ENCODE measurements around the gene HHIPL2.

The HHIPL2 gene

DNA sequence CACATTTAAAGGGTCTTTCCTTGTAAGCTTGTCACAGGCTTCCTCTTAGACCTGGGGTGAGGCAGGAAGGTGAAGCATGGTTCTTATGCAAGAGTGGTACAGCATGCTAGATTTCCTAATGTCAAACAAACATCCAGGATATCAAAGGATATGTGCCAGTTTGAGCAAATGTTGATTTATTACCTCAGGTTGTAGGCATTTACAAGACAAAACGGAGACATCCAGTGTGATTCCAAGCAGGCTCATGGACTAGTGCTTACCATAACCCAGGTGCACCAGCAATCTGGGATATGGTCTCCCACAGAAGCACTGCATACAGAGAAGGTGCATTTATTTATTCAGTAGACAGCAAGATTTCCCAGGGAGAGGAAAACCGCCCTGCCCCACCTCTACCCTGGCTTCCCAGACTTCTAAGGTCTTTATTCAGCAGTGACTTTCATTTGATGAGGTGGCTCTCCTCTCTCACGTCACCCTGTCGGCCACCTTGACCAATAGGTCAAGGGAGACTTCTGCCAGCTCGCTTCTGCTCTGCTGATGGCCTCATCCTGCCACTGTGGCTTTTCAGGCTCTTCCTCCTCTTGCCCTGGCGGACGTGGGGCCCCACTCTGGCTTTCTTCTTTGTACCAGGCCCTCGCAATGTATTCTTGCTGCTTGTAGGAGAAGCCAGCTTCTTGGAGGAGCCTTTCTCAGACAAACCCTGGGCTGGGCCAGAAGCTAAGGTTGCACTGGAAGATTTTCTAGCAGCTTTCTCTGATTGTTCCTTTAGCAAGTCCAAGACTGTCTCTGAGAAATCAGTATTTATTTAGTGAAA lies 25.6 kb downstream of the HHIPL2 start:
- TF ChIP-seq GATA3 (IDR thresholded peaks at IDR 0.05; ENCODE audit: low read depth, low read length) (no peak), GATA2 (IDR thresholded peaks at IDR 0.05; ENCODE audit: low read depth, low read length) (no peak)

DNA sequence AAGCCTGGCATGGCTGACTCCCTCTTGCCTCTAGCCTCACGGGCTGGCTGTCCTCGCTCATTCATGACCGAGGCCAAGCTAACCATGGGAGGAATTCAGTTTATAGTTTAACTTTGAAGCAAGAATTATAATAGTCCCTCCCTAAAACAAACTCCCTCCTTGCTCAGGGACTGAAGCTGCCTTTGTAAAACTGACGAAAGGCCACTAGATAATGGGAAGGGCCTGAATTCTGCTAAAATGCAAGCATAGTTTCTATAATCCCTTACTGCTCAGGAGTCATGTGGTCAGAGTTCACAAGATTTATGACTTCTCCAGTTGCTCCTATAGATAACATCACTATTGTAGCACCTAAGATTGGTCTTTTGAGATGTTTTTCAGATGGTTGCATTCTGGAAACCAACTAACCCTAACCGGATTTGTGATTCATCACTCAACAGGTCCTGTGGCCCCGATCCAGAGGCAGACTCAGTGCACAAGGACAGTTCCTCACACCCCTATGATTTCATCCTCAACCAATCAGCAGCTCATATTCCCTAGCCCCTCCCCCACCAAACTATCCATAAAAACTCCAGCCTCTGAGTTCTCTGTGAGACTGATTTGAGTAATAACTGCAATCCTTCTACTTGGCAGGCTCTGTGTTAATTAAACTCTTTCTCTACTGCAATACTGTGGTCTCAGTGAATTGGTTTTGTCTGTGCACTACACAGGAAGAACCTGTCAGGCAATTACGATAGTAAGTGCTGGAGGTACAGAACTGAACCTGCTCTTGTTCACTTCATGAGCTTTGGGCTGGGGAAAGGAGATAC lies 26.4 kb downstream of the HHIPL2 start:
- no peak for TF ChIP-seq GATA3 (IDR thresholded peaks at IDR 0.05; ENCODE audit: low read depth, low read length)
- no peak for TF ChIP-seq GATA2 (IDR thresholded peaks at IDR 0.05; ENCODE audit: low read depth, low read length)
